ENCODE data around the gene CDC14B.

CDC14B gene

GRCh38 chr9:96513622-96514021 is 106.0 kb downstream of the CDC14B start:
- peak; percentile 60 for DNase-seq (ENCODE audit: low read depth, low spot score)
- no peak overlapping the region for H3K4me3 ChIP-seq (ENCODE audit: low read depth, low read length)
- in situ Hi-C loops (cut with HindIII; ENCODE audit: low sequenced_read_pairs) = no loop called here
- no peak for TF ChIP-seq CTCF (IDR thresholded peaks at IDR 0.05; ENCODE audit: low read depth, low read length)

- H3K4me3 ChIP-seq (ENCODE audit: low read depth, low read length) = no peak overlapping the region
- no peak for DNase-seq (ENCODE audit: low read depth, low spot score)
- no peak for TF ChIP-seq CTCF (IDR thresholded peaks at IDR 0.05; ENCODE audit: low read depth, low read length)
- in situ Hi-C loops (cut with HindIII; ENCODE audit: low sequenced_read_pairs) = no loop called here
Measured at GRCh38 chr9:96512240-96512639, 107.4 kb downstream of the CDC14B start.

GRCh38 chr9:96510258-96510657 is 109.4 kb downstream of the CDC14B start:
- no peak for TF ChIP-seq CTCF (IDR thresholded peaks at IDR 0.05; ENCODE audit: low read depth, low read length)
- no peak overlapping the region for H3K4me3 ChIP-seq (ENCODE audit: low read depth, low read length)
- in situ Hi-C loops (cut with HindIII; ENCODE audit: low sequenced_read_pairs) = no loop called here
- no peak for DNase-seq (ENCODE audit: low read depth, low spot score)

GRCh38 chr9:96509848-96510247 is 109.8 kb downstream of the CDC14B start:
- in situ Hi-C loops (cut with HindIII; ENCODE audit: low sequenced_read_pairs) = no loop called here
- no peak overlapping the region for H3K4me3 ChIP-seq (ENCODE audit: low read depth, low read length)
- TF ChIP-seq CTCF (IDR thresholded peaks at IDR 0.05; ENCODE audit: low read depth, low read length) = no peak
- no peak for DNase-seq (ENCODE audit: low read depth, low spot score)

GRCh38 chr9:96509026-96509425 is 110.6 kb downstream of the CDC14B start:
- no peak overlapping the region for H3K4me3 ChIP-seq (ENCODE audit: low read depth, low read length)
- in situ Hi-C loops (cut with HindIII; ENCODE audit: low sequenced_read_pairs) = no loop called here
- DNase-seq (ENCODE audit: low read depth, low spot score) = no peak
- no peak for TF ChIP-seq CTCF (IDR thresholded peaks at IDR 0.05; ENCODE audit: low read depth, low read length)

- in situ Hi-C loops (cut with HindIII; ENCODE audit: low sequenced_read_pairs) = no loop called here
- TF ChIP-seq CTCF (IDR thresholded peaks at IDR 0.05; ENCODE audit: low read depth, low read length) = no peak
- H3K4me3 ChIP-seq (ENCODE audit: low read depth, low read length) = no peak overlapping the region
- DNase-seq (ENCODE audit: low read depth, low spot score) = no peak
Measured at GRCh38 chr9:96508227-96508940, 111.3 kb downstream of the CDC14B start.

Measured in astrocyte of the spinal cord (primary cell).